Fibroblast of pulmonary artery (primary cell): Measurements from ENCODE around the gene ZMAT5.

ENCODE experiments used
- DNase-seq: peaks from one replicate; pipeline ENCODE4 v3.0.0-alpha.2; 2010; ENCODE audit warnings: low read depth
- H3K4me3 ChIP-seq: replicated peaks from 2 replicates; pipeline ENCODE4 v1.5.1; 2011; ENCODE audit warnings: low read depth, mild to moderate bottlenecking, control low read depth, low read length, moderate library complexity
- TF ChIP-seq, protein P1 (sequence below): IDR thresholded peaks from 2 replicates; pipeline ENCODE4 v1.5.1; 2011; ENCODE audit warnings: mild to moderate bottlenecking, control low read depth, low read length, inconsistent platforms; ENCODE audit errors: missing control alignments

Gene ZMAT5

GRCh38 chr22:29750029-29750428, 16.8 kb downstream of the ZMAT5 start:
- DNase-seq: no peak
- TF ChIP-seq, protein P1, sequence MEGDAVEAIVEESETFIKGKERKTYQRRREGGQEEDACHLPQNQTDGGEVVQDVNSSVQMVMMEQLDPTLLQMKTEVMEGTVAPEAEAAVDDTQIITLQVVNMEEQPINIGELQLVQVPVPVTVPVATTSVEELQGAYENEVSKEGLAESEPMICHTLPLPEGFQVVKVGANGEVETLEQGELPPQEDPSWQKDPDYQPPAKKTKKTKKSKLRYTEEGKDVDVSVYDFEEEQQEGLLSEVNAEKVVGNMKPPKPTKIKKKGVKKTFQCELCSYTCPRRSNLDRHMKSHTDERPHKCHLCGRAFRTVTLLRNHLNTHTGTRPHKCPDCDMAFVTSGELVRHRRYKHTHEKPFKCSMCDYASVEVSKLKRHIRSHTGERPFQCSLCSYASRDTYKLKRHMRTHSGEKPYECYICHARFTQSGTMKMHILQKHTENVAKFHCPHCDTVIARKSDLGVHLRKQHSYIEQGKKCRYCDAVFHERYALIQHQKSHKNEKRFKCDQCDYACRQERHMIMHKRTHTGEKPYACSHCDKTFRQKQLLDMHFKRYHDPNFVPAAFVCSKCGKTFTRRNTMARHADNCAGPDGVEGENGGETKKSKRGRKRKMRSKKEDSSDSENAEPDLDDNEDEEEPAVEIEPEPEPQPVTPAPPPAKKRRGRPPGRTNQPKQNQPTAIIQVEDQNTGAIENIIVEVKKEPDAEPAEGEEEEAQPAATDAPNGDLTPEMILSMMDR: no peak
- H3K4me3 ChIP-seq: no peak overlapping the region

- no peak for DNase-seq
- TF ChIP-seq, protein P1: no peak
Measured at GRCh38 chr22:29748248-29748893, 18.4 kb downstream of the ZMAT5 start.

GRCh38 chr22:29747832-29748231, 19.0 kb downstream of the ZMAT5 start:
- no peak overlapping the region for H3K4me3 ChIP-seq
- no peak for DNase-seq
- TF ChIP-seq, protein P1: no peak

More at GRCh38 chr22:29748248-29748893, 18.4 kb downstream of the ZMAT5 start:
- H3K4me3 ChIP-seq: no peak overlapping the region

DNA sequence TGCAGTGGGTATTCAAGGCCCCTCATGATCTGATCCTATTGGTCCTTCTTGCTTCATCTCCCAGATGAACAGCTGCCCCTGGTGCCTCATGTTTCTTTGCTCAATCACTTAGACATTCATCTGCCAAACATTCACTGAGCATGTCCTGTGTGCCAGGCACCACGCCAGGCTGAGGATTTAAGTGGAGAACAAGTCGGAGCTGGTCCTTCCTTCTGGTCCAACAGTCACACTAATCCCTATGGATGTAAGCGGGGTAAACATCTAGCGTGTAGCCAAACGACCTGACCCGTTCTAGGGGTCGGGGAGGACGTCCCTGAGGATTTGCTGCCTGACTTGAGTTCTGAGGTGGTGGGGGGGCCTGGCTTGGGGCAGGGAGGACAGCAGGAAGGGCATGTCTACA, 21.9 kb downstream of the ZMAT5 start:
- TF ChIP-seq, protein P1: no peak
- peak; percentile 37 for DNase-seq
- H3K4me3 ChIP-seq: no peak overlapping the region

DNA sequence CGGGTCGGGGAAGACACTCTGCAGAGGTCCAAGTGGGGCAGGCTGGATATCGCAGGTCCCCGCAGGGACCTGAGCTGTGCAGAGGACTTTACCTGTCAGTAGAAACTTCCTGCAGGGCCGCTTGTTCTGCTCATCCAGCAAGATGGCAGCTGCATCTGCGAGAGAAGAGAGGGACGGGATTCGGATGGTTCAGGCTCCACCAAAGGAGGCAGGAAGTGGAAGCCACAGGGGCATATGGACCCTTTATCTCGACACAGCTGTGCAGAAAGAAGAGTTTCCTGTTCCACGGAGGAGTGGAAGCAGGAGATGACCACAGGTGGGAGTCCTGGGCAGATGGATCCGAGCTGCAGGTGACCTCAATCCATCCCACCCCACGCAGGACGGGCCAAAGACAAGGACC, 24.5 kb downstream of the ZMAT5 start:
- no peak overlapping the region for H3K4me3 ChIP-seq
- DNase-seq: no peak
- TF ChIP-seq, protein P1: no peak

- TF ChIP-seq, protein P1: no peak
- DNase-seq: no peak
Measured at GRCh38 chr22:29741926-29742325, 24.9 kb downstream of the ZMAT5 start.

GRCh38 chr22:29740216-29740615, 26.6 kb downstream of the ZMAT5 start:
- TF ChIP-seq, protein P1: no peak
- no peak for DNase-seq
- no peak overlapping the region for H3K4me3 ChIP-seq

More at GRCh38 chr22:29741926-29742325, 24.9 kb downstream of the ZMAT5 start:
- H3K4me3 ChIP-seq: no peak overlapping the region
